ENCODE measurements around the gene CDPF1.

The CDPF1 gene, protein sequence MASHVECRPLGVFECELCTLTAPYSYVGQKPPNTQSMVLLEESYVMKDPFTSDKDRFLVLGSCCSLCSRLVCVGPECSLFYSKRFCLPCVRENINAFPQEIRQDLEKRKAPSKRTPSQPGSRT

DNA sequence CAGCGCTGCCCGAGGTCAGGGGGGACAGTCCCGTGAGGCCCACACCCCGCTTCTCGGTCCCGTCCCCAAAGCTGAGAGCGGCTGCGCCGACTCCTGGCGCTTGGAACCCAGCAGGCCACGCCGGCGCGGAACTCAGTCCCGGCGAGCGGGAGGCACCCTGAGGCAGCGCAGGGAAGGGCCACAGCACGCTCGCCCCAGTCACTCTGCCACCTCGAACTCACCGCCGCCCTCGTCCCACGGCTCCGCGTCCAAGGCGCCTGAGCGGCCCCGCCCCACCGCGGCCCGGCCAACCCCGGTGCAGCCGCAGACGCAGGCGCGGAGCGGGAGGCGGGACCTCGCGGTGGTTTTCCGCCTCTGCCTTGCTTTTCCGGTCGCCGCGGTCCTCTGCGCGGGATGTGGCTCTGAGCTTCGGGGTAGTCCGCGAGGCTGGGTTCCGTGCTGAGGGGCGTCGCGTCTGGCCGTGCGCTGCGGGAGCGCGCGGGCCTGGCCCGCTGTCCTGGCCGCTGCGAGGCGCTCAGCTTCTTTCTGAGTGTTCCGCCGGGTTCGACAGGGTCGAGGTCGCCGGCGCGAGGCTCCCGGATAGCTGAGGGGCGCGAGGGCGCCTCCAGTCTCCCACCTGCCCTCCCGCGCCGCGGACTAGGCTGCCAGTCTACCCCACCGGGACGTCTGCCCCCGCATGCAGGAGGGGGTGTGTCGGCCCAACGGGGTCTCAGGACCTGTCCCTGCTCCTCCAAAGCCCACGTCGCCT lies at the start of gene CDPF1:
Gene CDPF1, minus strand, starts transcription at position 259 of the 748 bp plus-strand sequence. CDS start 2,009 bp downstream, outside the sequence.
- peak; percentile 92 to 95 for DNase-seq
- TF ChIP-seq POLR2A (IDR thresholded peaks at IDR 0.05; ENCODE audit: low read length) = peak; percentile 97
- TF ChIP-seq GATA1 (IDR thresholded peaks at IDR 0.05; ENCODE audit: low read depth, low read length) = no peak

DNA sequence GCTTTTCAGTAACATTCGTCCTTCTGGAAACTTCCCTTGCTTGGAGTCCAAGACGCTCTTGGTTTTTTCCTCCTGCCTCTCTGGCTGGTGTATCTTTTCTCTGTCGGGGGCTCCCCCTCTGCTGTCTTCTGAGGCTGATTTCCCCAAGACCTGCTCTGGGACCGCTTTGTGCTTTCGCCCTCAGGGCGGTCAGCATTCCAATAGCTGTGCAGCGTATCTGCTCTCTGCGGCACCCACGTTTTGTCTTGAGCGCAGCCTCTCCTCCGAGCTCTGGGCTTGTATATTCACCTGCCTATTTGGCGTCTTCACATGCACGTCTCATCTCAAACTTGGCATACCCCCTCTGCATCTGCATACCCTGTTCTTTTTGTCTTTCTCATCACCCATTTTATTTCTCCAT lies 49.0 kb upstream of the CDPF1 start:
- no peak for TF ChIP-seq POLR2A (IDR thresholded peaks at IDR 0.05; ENCODE audit: low read length)
- no peak for DNase-seq

DNA sequence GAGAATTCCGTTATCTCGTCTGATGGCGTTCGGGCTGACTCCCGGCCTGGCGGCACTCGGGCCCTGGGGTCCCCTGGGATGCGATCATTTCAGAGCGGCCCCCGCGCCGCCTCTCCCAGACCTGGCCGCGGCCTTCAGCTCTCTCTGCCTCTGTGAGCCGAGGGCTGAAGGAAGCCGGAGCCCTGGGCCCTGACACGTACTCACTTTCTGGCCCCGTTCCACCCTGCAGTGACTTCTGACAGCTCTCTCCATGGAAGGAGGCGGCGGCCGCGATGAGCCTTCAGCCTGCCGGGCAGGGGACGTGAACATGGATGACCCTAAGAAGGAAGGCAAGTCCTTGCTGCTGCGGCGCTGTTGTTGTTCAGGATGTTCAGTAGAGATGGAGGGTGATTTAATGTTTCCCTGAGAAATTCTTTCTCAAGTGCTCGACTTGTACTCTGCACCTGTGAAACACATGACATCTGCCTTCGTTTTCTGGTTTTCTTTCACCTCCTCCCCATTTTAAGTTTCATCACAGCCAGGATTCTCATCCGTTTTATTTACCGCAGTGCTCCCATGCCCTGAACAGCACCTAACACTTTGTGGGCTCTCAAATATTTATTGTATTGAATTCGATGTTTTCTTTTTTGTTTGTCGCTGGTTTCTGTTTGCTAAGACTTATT lies 47.2 kb upstream of the CDPF1 start:
- peak; percentile 69 to 81 for DNase-seq
- TF ChIP-seq GATA1 (IDR thresholded peaks at IDR 0.05; ENCODE audit: low read depth, low read length) (no peak), POLR2A (IDR thresholded peaks at IDR 0.05; ENCODE audit: low read length) (no peak)

DNA sequence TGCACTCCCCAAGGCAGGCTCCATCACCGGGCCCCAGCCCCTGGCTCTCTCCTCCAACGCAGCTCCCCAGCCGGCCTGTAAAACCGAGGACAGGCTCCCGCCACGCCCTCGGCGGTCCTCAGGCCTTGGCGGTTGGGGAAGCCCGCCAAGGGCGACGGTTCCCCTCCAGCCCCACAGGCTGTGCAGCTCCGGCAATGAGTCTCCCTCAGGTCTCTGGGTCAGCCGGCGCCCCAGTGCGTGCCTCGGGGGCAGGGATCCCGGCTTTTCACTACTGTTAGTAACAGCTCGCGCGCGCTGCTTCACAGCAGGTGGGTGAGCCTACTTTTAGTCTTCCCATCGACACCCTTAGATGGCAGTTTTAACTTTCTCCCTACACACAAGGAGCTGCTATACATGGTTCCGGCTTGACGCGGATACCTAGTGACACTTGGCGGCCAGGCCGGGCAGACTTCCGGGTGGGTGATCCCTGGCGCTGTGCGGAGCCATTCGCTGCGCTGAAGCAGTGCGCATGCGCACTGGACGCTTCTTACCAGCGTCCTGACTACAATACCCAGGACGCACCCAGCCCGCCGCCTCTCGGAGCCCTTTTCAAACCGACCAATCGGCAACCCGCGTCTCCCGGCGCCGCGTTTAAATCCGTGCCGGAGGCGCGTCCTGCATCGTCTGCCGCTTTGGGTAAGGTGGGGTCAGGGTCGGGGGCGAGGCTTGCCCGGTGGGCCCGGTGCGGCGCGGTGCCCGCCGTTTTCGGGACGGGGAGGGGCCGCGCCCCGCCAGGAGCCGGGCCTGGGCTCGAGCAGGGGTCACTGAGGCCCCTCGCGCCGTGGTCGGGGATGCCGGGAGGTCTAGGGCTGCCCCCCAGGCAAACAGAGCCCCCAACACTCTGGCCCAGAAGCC lies 46.4 kb upstream of the CDPF1 start, which contains the start of gene GTSE1:
Gene GTSE1, plus strand, starts transcription at position 614 of the 894 bp plus-strand sequence. CDS start 531 bp downstream, outside the sequence.
- TF ChIP-seq POLR2A (IDR thresholded peaks at IDR 0.05; ENCODE audit: low read length) (peak; percentile 91), GATA1 (IDR thresholded peaks at IDR 0.05; ENCODE audit: low read depth, low read length) (no peak)
- peak; percentile 98 for DNase-seq

DNA sequence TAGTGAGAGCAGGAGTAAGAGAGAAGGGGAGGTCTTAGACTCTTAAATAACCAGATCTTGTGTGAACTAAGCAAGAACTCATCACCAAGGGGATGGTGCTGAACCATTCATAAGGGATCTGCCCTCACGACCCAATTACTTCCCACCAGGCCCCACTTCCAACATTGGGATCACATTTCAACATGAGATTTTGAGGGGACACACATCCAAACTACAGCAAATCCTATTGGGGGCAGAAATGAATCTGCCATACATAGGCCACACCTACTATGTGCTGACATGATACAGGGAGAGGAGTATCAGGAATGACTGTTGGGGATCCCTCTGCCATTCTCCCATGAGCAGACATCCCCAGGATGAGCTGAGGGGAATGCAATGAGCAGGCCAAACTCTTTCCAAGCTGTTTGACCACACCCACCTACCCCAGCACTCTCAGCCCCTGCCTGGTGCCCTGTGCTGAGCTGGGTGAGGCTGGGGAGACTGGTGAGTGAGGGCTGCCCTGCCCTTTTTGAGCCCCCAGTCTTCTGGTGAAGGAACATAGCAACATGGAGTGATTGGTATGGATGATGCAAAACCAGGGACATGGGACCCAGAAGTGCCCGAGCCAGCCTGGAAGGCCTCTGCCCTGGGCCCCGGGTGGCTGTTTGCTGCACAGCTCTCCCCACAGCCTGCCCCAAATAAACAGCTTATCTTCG lies 45.3 kb upstream of the CDPF1 start:
- TF ChIP-seq POLR2A (IDR thresholded peaks at IDR 0.05; ENCODE audit: low read length) (no peak), GATA1 (IDR thresholded peaks at IDR 0.05; ENCODE audit: low read depth, low read length) (no peak)
- DNase-seq = peak; percentile 41 to 43

DNA sequence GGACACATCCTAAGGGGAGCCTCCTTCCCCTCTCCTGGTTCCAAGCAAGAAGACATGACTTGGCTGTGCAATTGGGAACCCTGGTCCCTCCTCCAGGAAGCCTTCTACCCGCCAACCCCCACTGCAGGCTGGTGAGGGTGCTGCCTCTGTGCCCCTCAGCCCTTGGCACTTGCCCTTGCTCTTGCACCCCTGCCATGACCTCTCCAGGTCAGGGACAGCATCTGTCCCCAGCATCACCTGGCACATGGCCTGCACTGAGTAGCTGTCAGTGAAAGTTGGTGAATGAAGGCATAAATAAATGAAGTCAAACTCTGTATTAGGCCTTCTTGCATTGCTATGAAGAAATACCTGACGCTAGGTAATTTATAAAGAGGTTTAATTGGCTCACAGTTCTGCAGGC lies 44.7 kb upstream of the CDPF1 start:
- TF ChIP-seq POLR2A (IDR thresholded peaks at IDR 0.05; ENCODE audit: low read length) (no peak), GATA1 (IDR thresholded peaks at IDR 0.05; ENCODE audit: low read depth, low read length) (no peak)
- no peak for DNase-seq

DNA sequence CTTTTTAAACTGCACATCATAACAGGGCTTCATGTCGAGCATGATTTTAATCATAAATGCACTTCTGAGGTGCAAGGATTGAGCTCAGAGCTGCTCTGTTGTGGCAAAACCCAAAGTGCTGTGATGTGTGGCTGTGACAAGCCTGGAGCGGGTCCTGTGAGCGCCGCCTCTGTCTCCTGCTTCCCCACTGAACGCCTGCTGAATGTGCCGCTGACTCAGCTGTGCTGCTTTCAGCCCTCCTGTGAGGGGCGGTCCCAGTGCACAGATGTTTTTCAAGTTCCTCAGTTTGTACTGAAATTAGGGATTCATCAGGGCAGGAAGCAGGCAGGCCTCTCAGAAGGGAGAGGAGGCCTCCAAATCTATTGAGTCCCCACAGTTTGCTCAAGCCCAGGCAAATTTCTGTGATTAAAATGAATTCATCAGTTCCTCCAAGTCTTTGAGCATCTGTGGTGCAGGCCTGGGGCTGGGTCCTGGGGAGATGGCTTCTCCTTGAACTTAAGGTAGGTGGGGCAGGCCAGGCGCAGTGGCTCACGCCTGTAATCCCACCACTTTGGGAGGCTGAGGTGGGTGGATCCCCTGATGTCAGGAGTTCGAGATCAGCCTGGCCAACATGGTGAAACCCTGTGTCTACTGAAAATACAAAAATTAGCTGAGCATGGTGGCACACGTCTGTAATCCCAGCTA lies 43.6 kb upstream of the CDPF1 start:
- no peak for DNase-seq
- TF ChIP-seq POLR2A (IDR thresholded peaks at IDR 0.05; ENCODE audit: low read length) = no peak
- TF ChIP-seq GATA1 (IDR thresholded peaks at IDR 0.05; ENCODE audit: low read depth, low read length) = no peak

DNA sequence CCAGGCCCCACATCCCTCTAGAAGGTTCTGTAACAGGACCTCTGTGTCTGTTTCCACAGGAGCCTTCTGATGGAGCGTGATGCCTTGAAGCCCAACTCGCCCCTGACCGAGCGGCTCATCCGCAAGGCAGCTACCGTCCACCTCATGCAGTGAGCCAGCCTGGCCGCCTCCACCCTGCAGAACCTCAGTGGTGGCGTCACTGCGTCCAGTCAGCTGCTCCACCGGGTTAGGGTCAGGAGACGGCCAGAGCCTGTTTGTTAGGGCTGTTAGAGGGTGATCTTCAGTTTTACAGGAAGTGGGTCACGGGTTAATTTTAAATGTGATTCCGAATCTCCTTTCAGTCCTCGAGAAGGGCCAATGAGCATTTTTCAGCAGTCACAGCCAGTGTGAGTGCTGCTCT lies 42.6 kb upstream of the CDPF1 start:
- TF ChIP-seq POLR2A (IDR thresholded peaks at IDR 0.05; ENCODE audit: low read length) = no peak

DNA sequence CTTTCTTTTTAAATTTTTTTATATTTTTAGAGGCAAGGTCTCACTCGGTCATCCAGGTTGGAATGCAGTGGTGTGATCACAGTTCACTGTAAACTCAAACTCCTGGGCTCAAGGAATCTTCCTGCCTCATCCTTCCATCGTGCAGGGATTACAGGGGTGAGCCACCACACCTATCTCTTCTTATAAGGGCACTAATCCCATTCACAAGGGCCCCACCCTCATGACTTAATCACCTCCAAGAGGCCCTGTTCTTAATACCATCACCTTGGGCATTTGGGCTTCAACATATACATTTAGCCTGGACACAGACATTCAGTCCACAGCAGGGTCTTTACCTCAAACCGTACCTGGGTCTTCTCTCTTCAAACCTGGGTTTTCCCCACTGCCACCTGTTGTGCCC lies 42.1 kb upstream of the CDPF1 start:
- TF ChIP-seq POLR2A (IDR thresholded peaks at IDR 0.05; ENCODE audit: low read length) (no peak), GATA1 (IDR thresholded peaks at IDR 0.05; ENCODE audit: low read depth, low read length) (no peak)
- DNase-seq = no peak

More for the DNA sequence above, 42.6 kb upstream of the CDPF1 start:
- DNase-seq = no peak

DNA sequence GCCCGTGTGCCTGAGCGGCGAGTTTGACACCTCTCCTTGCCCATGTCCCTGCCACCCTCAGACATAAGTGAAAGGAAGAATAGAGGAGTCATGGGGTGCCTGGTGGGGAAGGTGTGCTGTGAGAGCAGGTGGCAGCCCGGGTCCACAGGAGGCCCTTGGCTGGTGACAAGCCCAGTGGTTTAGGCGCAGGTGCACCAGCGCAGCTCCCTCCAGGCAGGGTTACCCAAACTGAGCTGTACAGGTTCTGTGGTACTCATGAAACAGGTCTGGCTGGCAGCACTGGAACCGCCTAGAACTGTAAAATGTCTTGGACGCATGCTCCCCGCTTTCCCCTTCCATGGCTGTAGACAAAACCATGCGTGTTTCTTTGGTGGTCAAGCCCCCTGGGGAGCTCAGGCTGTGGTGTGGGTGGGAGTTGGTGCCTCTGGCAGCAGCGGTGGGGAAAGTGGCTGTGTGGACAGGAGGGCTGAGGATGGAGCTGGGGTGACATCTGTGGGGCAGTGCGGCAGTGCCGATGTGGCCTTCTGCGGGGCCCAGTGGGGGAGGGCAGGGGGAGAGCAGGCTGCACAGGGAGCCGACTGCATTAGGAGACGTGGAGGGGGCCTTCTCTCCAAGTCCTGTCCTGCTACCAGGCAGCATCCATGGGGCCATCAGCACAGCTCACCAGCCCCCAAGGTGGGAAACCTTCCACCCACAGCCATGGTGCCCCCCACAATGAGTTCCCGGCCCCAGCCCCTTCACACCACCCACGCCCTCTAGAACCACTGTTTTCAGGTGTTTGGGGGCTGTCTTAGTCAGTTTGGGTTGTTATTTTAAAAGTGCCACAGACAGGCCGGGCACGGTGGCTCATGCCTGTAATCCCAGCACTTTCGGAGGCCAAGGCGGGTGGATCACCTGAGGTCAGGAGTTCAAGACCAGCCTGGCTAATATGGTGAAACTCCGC lies 41.0 kb upstream of the CDPF1 start:
- no peak for DNase-seq
- no peak for TF ChIP-seq POLR2A (IDR thresholded peaks at IDR 0.05; ENCODE audit: low read length)
- no peak for TF ChIP-seq GATA1 (IDR thresholded peaks at IDR 0.05; ENCODE audit: low read depth, low read length)

DNA sequence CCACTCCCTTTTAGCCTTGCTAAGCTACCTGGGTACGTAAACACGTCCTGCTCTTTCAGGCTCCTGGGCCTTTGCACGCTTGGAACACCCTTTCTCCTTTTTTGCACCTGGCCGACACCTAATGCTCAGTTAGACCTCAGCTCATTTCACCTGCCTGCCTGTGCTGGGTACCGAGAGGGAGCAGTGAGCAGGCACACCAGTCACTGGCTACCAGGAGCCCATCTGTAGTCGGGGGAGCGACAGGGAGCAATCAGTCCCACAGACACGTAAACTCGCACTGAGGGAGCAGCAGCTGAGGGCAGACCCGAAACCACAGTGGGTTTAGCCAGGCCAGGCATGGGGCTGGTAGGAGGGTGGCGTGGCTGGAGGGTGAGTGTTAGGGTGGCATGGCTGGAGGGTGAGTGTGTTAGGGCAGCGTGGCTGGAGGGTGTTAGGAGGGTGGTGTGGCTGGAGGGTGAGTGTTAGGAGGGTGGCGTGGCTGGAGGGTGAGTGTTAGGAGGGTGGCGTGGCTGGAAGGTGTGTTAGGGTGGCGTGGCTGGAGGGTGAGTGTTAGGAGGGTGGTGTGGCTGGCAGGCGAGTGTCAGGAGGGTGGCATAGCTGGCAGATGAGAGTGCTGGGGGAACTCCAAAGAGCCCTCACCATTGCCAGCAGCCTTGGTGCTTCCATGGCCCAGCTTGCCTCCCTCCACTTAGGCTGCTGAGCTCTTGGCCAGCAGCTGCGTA lies 40.2 kb upstream of the CDPF1 start:
- DNase-seq = no peak
- TF ChIP-seq POLR2A (IDR thresholded peaks at IDR 0.05; ENCODE audit: low read length) (no peak), GATA1 (IDR thresholded peaks at IDR 0.05; ENCODE audit: low read depth, low read length) (no peak)
